Measurements from ENCODE around the gene GOLGA6B. TPM values are rescaled to one million over a fixed set of nuclear protein-coding genes. Genes with fewer than 3 reads are reported as not detected.
"Not testable (repeated sequence)": the region's sequence is repeated elsewhere in the genome, so short reads cannot be mapped to it uniquely, and the experiment has no call there.

The GOLGA6B gene
- total RNA-seq (not detected), polyA plus RNA-seq (not detected)
- long read RNA-seq, donor 1 = 0 reads
- long read RNA-seq, donor 2 = 0 reads
- long read RNA-seq, donor 3 = 0 reads
- long read RNA-seq, donor 4 = 0 reads
- long read RNA-seq, donor 5 = 0 reads
- long read RNA-seq, donor 6 = 0 reads
- long read RNA-seq, donor 7 = 0 reads
- long read RNA-seq, donor 8 = 0 reads
- long read RNA-seq, donor 9 = 0 reads
- long read RNA-seq, donor 10 = 0 reads

GRCh38 chr15:72654397-72654796 is at the start of gene GOLGA6B:
TSS of gene GOLGA6B (plus strand) at chr15:72654697. CDS start at chr15:72654738, 41 bp downstream.
- H3K36me3 ChIP-seq; intact Hi-C loops (cut with DNase I; ENCODE audit: low total_unique reads); H3K4me1 ChIP-seq; DNase-seq; H3K27me3 ChIP-seq; H3K4me3 ChIP-seq; H3K27ac ChIP-seq; H3K9me3 ChIP-seq: not testable (repeated sequence)
- no CpG with 5 or more reads among the region's 7 CpGs for WGBS, 5 donors

GRCh38 chr15:72604794-72605193 is 49.7 kb upstream of the GOLGA6B start:
- H3K27me3 ChIP-seq = no peaks in the 10 kb centered on the region
- 89 to 95% (median 93%) methylated on average over 3 to 4 of the region's 4 CpGs for WGBS, 5 donors
- DNase-seq = no peak
- no peaks in the 10 kb centered on the region for H3K4me1 ChIP-seq
- H3K4me3 ChIP-seq = no peak overlapping the region
- no peak for TF ChIP-seq POLR2A (IDR thresholded peaks at IDR 0.05)
- TF ChIP-seq EP300 (IDR thresholded peaks at IDR 0.05) = no peak
- no peak for TF ChIP-seq POLR2AphosphoS5 (IDR thresholded peaks at IDR 0.05)
- no peak for TF ChIP-seq CTCF (IDR thresholded peaks at IDR 0.05)
- intact Hi-C loops (cut with DNase I; ENCODE audit: low total_unique reads) = no loop called here
- H3K9me3 ChIP-seq = no peaks in the 10 kb centered on the region
- no peaks in the 10 kb centered on the region for H3K36me3 ChIP-seq
- no peak overlapping the region for H3K27ac ChIP-seq

- H3K27me3 ChIP-seq; H3K36me3 ChIP-seq; H3K27ac ChIP-seq; H3K9me3 ChIP-seq; DNase-seq; H3K4me1 ChIP-seq; intact Hi-C loops (cut with DNase I; ENCODE audit: low total_unique reads); H3K4me3 ChIP-seq: not testable (repeated sequence)
- 90 to 98% (median 96%) methylated on average over 3 of the region's 3 CpGs for WGBS, 5 donors
Measured at GRCh38 chr15:72608084-72608483, 46.4 kb upstream of the GOLGA6B start.

GRCh38 chr15:72609862-72610261 is 44.6 kb upstream of the GOLGA6B start:
- H3K4me3 ChIP-seq = no peak overlapping the region
- intact Hi-C loops (cut with DNase I; ENCODE audit: low total_unique reads) = no loop called here
- no peaks in the 10 kb centered on the region for H3K36me3 ChIP-seq
- 78 to 91% (median 84%) methylated on average over 8 of the region's 8 CpGs for WGBS, 5 donors
- no peaks in the 10 kb centered on the region for H3K27me3 ChIP-seq
- no peak overlapping the region for H3K27ac ChIP-seq
- no peak for DNase-seq
- no peaks in the 10 kb centered on the region for H3K4me1 ChIP-seq
- no peaks in the 10 kb centered on the region for H3K9me3 ChIP-seq
- no peak for TF ChIP-seq EP300 (IDR thresholded peaks at IDR 0.05)
- no peak for TF ChIP-seq POLR2AphosphoS5 (IDR thresholded peaks at IDR 0.05)
- TF ChIP-seq POLR2A (IDR thresholded peaks at IDR 0.05) = no peak

- DNase-seq; H3K27me3 ChIP-seq; H3K4me3 ChIP-seq; H3K4me1 ChIP-seq; H3K36me3 ChIP-seq; H3K27ac ChIP-seq; intact Hi-C loops (cut with DNase I; ENCODE audit: low total_unique reads); H3K9me3 ChIP-seq: not testable (repeated sequence)
- 75 to 98% (median 88%) methylated on average over 3 of the region's 3 CpGs for WGBS, 5 donors
Measured at GRCh38 chr15:72612324-72612723, 42.2 kb upstream of the GOLGA6B start.

GRCh38 chr15:72614810-72615532 is 39.5 kb upstream of the GOLGA6B start:
- intact Hi-C loops (cut with DNase I; ENCODE audit: low total_unique reads) = no loop called here

GRCh38 chr15:72615533-72616233 is 38.8 kb upstream of the GOLGA6B start:
- WGBS, 5 donors = 48 to 57% (median 55%) methylated on average over 3 to 7 of the region's 7 CpGs
- DNase-seq = peak in 1 of 2 donors; percentile 16
- H3K27me3 ChIP-seq; H3K9me3 ChIP-seq; H3K27ac ChIP-seq; H3K4me1 ChIP-seq; H3K36me3 ChIP-seq; intact Hi-C loops (cut with DNase I; ENCODE audit: low total_unique reads); H3K4me3 ChIP-seq: not testable (repeated sequence)

More at GRCh38 chr15:72614810-72615532, 39.5 kb upstream of the GOLGA6B start:
- Histone ChIP-seq H3K4me1 (no peaks in the 10 kb centered on the region), H3K9me3 (no peaks in the 10 kb centered on the region), H3K36me3 (no peaks in the 10 kb centered on the region), H3K27me3 (no peaks in the 10 kb centered on the region), H3K4me3 (no peak overlapping the region), H3K27ac (no peak overlapping the region)
- 87 to 96% (median 91%) methylated on average over 3 of the region's 3 CpGs for WGBS, 5 donors
- DNase-seq = no peak
- TF ChIP-seq EP300 (IDR thresholded peaks at IDR 0.05) (no peak), POLR2AphosphoS5 (IDR thresholded peaks at IDR 0.05) (no peak), POLR2A (IDR thresholded peaks at IDR 0.05) (no peak), CTCF (IDR thresholded peaks at IDR 0.05) (no peak)
